HL-60/S4 treated with phorbol 12-myristate 13-acetate at 8.2 ng/mL for 4 days and 3 days (cell line): ENCODE data around the gene RNF224.
"Not testable (repeated sequence)": the region's sequence is repeated elsewhere in the genome, so short reads cannot be mapped to it uniquely, and the experiment has no call there.

ENCODE experiments used
- in situ Hi-C: fragments of 300-500 bp; cut with MboI; formaldehyde crosslinking; loops from 2 replicates; pipeline ENCODE4 v1.15.0; 2022; ENCODE audit warnings: low sequenced_read_pairs

Gene RNF224

DNA sequence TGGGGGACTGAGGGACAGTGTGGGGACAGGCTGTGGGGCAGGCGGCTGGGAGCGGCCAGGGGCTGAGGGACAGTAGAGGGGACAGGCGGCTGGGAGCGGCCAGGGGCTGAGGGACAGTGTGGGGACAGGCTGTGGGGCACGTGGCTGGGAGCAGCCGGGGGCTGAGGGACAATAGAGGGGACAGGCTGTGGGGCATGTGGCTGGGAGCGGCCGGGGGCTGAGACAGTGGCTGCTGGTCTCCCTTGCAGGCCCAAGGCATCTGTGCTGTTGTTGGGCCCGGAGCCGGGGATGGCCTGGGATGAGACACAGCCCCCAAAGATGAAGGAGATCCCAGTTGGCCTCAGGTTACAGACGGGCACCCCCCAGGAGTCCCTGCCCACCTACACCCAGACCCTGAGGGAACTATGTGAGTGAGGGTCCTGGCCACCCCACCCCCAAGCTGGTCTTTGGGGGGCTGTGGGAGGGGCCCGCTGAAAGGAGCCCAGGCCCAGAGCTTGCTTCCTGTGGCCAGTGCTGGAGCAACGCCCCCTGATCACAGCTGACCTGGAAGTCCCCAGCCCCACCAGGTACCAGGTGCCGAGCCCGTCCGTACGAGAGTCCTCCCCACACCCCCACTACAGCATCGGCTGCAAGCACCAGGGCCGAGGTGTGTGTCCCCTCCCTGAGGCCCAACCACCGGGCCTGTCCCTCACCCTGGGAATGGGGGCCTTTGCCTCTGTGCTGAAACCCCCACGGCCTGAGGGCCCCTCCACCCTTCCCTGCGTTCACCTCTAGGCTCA lies 24.4 kb downstream of the RNF224 start:
- in situ Hi-C loops, result no loop called here

DNA sequence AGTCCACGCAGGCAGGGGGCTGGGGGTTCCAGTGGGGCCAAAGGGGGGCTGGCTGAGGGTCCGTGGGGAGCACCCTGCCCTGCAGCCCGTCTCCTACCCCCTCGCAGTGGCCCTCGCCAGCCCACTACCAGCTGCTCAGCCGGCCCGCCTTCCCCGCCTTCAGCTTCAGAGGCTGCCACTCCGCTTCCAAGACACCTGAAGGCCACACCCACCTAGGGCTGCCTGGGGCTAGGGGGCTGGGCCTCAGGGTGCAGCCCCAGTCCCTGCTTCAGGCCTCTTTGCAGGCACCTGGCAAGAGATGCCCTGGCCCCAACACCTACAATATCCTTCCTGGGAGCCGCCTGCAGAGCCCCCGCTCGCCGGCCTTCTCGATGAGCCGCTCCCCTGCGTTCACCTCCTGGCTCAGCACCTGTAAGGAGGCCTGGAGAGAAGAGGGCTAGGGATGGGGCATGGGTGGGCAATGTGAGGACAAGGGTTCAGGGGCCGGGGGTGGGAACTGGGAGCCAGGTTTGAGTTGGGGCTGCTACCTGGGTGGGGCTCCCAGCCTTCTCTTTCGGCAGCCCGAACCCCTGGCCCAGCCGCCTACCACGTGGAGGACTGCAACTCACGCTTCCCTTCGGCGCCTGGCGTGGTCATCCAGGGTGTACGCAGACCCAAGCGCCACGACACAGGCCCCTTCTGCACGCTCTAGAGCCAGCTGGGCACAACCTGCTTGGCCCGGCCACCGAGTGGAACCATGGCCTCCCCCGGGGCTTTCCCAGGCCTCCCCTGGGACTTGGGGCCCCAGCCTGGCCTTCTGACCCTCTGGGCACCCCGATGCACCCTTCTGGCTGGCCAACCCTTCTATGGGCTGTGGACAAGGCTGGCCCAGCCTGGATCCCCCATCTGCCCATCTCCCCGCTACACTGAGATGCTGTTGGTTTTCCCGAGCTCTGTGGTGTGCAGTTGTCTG lies 25.5 kb downstream of the RNF224 start:
- in situ Hi-C loops, result no loop called here

DNA sequence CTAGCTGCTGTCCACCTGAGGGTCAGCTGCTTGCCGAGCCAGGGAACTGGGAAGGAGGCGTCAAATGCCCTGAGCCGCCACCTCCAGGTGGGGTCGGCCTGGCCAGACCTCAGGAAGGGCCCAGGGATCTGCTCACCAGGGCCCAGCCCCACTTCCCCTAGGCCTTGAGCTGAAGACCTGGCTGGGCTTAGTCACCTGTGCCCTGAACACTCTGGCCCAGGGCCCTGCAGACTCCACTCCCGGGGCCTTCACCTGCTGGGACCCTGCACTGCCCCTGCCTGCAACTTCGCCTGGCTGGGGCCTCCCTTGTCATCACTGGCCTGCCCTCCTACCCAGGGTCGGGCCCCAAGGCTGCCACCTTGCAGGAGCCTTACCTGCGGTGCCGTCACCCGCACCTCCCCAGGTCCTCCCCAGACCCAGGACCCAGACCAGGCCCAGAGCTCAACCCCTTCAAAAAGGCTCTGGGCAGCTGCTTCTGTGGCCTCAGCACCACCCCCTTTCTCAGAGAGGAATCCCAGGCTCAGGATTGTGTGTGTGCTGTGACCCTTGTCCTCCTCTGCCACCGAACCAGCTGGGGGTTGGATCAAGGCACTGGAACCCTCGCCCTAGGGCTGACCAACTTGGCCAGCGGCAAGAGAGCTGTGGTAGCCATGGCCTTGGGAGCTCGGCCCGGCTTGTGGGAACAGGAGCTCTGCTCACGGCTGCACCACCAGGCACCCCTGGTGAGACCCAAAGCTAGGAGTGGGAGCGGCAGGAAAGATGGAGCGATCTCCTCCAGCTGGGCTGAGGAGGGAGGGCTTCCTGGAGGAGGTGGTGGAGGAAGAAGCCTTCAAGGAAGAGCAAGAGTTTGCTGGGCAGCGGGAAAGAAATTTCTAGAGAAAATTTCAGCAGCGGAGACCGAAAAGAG lies 26.7 kb downstream of the RNF224 start:
- in situ Hi-C loops, result no loop called here

GRCh38 chr9:137254624-137255447 lies 27.5 kb downstream of the RNF224 start, which contains the start of gene NELFB:
NELFB (plus strand) TSS chr9:137255327.
- in situ Hi-C loops, result no loop called here

DNA sequence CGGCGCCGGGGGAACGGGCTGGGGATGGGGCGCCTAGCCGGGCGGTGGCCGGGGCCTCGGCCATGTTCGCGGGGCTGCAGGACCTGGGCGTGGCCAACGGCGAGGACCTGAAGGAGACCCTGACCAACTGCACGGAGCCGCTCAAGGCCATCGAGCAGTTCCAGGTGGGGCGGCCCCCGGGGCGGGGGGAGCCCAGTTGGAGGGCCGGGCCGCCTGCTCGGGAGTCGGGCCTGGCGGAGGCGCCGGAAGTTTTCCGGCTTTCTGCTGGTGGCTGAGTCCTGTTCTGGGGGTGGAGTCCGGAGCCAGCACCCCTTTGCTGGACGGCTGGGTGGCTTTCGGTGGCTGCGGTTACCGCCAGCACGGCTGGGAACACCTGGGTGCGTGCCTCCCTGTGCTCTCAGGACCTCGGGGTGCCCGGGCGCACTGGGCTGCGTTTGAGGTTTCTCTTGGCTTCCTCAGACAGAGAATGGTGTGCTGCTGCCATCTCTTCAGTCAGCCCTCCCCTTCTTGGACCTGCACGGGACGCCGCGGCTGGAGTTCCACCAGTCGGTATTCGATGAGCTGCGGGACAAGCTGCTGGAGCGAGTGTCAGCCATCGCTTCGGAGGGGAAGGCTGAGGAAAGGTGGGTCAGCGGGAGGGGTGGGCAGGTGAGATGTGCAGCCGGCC lies 28.3 kb downstream of the RNF224 start:
- in situ Hi-C loops, result no loop called here

GRCh38 chr9:137256362-137256761 lies 29.1 kb downstream of the RNF224 start:
- in situ Hi-C loops, result no loop called here

DNA sequence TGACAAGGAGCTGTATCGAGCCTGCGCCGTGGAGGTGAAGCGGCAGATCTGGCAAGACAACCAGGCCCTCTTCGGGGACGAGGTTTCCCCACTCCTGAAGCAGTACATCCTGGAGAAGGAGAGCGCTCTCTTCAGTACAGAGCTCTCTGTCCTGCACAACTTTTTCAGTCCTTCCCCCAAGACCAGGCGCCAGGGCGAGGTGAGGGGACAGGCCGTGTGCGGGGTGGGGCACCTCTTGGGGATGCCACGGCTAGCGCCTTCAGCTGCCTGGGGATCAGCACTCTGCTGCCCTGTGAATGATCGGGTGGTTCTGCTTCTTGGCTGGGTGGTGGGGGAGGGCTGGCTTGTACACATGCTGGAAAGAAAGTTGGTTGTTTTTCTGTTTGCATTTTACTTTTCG lies 29.6 kb downstream of the RNF224 start:
- in situ Hi-C loops, result no loop called here

DNA sequence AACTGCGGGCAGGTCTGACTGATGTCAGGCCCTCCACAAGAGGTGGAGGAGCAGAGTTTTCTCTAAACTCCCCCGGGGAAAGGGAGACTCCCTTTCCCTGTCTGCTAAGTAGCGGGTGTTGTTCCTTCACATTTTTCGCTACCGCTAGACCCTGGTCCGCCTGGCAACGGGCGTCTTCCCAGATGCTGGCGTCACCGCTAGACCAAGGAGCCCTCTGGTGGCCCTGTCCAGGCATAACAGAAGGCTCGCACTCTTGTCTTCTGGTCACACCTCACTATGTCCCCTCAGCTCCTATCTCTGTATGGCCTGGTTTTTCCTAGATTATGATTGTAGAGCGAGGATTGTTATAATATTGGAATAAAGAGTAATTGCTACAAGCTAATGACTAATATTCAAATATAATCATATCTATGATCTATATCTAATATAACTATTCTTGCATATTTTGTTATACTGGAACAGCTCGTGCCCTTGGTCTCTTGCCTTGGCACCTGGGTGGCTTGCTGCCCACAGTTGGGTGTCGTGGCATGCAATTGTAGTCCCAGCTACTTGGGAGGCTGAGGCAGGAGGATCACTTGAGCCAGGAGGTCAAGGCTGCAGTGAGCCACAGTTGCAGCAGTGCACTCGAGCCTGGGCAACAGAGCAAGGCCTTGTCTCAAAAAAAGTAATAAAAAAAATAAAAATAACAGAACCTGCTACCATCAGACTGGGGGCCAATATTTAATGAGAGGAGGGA lies 35.0 kb downstream of the RNF224 start:
- in situ Hi-C loops, result not testable (repeated sequence)

DNA sequence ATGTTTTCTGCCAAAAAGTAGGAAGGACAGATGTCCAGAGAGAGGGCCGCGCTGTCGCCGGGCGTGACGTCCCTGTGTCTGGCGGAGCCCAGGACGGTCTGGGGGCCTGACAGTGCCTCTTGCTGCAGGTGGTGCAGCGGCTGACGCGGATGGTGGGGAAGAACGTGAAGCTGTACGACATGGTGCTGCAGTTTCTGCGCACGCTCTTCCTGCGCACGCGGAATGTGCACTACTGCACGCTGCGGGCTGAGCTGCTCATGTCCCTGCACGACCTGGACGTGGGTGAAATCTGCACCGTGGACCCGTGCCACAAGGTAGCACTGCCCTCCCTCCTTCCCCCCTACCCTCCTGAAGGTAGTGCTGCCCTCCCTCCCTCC lies 35.6 kb downstream of the RNF224 start:
- in situ Hi-C loops, result no loop called here

DNA sequence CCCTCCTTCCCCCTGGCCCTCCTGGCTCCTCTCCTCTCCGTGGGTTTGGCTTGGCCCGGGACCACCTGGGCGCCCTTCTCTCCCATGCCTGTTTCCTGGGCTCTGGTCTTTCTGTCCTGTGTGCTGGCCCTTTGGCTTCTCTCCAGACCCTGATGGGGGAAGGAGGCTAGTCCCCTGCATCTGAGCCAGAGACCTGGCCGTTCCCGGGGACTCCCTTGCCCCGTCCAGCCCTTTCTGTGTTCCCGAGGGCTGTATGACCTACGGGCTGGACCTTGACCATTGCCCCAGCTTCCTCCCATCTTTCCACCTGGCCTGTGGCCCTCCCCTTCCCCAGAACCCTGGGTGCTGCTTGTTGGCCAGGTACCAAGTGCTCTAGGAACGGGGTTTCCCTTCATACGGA lies 36.2 kb downstream of the RNF224 start:
- in situ Hi-C loops, result no loop called here

GRCh38 chr9:137264067-137264466 lies 36.8 kb downstream of the RNF224 start:
- in situ Hi-C loops, result no loop called here

GRCh38 chr9:137265496-137266161 lies 38.3 kb downstream of the RNF224 start:
- in situ Hi-C loops, result no loop called here

DNA sequence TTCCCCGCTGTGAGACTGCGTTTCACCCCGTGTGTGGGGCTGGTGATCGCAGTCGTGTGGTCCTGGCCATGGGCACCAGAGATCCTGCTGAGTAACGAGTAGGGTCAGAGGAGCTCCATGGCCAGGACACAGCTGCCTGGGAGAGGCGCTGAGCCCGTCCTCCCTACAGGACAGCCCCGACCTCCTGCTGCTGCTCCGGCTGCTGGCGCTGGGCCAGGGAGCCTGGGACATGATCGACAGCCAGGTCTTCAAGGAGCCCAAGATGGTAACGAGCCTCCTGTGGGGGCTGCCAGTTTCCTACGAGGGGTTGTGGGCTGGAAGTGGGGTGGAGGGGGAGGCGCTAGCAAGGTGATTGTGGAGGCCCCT lies 38.8 kb downstream of the RNF224 start:
- in situ Hi-C loops, result no loop called here

DNA sequence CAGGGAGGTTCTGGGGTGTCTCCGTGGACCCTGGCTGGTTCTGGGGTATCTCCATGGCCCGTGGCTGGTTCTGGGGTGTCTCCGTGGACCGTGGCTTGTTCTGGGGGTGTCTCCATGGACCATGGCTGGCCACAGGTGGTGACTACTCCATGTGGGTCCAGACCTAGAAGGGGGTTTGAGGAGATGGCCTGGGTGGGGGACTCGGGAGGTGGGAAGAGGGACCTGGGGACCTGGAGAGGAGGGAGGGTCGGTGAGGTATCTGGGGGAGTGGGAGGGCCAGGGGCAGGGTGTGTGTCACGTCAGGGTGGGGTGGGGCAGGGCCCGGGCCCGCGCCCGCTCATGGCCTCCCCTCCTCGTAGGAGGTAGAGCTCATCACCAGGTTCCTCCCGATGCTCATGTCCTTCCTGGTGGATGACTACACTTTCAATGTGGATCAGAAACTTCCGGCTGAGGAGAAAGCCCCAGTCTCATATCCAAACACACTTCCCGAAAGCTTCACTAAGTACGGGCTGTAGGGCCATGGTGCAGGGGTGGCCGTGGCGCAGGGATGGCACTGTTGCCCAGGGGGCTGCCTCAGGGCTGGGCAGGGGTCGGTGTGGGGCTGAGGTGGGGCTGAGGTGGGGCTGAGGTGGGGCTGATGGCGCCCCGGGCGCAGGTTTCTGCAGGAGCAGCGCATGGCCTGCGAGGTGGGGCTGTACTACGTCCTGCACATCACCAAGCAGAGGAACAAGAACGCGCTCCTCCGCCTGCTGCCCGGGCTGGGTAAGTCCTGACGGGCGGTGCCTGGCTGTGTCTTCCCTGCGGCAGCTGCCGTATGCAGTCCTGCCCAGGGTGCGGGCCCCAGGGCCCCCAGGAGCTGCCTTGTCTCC lies 39.5 kb downstream of the RNF224 start:
- in situ Hi-C loops, result no loop called here

- in situ Hi-C loops, result no loop called here
Observed at GRCh38 chr9:137267933-137268355, 40.6 kb downstream of the RNF224 start.

GRCh38 chr9:137268538-137269201 lies 41.4 kb downstream of the RNF224 start:
- in situ Hi-C loops, result no loop called here

DNA sequence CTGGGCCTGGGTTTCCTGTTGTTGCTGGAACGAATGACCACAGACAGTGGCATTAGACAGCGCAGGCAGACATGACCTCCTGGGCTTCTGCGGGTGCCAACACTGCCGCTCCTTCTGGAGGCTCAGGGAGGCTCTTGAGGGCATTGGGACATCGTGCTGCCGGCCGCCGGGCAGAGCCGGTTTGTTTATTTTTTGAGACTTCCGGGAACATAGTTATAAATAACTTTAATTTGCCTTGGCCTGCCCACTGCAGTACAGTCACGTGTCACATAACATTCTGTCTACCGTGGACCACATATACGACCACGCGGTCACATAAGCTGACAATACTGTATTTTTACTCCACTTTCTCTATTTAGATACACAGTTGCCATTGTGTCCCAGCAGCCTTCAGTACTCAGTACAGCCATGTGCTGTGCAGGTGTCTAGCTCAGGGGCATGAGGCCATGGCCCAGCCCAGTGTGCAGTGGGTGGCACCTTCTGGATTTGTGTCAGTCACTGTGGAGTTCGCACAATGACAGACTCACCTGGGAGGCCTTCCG lies 42.0 kb downstream of the RNF224 start:
- in situ Hi-C loops, result no loop called here
